HCEC 1CT (cell line): ENCODE results near the gene SH3TC1.
A peak's percentile ranks its signal among the peaks of the same experiment; 100 is the strongest.

ENCODE experiments used
- DNase-seq: peaks from one replicate; pipeline ENCODE4 v3.0.0-alpha.2; 2017

Gene SH3TC1

DNA sequence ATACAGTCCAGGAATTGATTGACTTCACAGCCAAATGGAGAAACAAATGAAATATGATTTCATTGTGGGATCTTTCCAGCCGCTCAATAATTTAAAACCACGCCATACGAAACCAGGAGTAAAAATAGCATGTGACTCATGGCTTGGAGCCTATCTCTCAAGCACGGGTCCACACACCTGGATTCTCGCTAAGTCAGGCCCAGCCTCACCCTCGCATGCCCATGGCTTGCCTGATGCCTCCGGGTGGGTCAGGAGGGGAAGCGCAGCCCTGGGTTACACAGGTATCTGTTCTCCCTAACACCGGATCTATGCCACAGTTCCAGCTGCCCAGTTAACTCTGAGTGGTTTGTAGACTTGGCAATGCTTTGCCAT lies 34.9 kb upstream of the SH3TC1 start:
- DNase-seq = no peak

DNA sequence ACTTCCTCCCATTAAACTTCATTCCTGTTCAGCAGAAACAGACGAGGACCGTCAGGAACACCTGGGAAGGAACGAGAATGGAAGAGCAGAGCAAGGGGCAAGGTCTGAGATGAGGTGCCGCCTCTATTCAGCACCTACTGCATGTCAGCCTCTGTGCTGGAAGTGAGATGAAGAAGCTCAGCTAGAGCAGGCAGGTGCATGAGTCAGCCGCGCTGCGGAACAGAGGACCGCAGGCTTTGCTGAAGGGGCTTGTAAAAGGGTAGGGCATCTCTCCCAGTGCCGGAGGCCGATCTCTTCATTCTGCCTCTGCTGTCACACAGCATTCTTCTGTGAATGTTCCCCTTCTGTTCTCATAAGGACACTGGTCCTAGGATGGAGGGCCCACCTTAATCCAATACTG lies 34.4 kb upstream of the SH3TC1 start:
- DNase-seq = no peak

DNA sequence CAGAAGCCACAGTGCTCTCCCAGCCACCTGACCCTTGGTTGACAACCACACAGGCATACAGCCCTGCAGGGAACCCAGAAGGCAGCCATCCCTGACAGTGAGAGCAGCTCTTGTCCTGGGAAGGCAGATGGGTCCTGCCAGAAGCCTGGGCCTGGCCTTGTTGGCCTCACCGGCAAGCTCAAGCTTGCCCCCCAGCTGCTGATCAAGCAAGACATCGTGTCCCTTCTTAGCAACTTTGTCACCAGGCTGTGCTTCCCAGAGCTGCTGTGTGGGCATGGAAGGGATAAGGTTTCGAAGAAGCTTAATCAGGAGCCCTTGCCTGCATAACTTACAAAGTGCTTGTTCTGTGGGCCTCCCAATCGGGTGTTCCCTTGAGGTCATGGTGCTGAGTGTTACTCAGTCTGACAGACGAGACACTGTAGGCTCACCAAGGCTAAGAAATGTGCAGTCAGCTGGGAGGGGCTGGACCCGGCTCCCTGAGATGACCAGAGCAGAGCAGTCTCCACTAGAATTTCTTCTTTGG lies 33.7 kb upstream of the SH3TC1 start:
- DNase-seq = no peak

DNA sequence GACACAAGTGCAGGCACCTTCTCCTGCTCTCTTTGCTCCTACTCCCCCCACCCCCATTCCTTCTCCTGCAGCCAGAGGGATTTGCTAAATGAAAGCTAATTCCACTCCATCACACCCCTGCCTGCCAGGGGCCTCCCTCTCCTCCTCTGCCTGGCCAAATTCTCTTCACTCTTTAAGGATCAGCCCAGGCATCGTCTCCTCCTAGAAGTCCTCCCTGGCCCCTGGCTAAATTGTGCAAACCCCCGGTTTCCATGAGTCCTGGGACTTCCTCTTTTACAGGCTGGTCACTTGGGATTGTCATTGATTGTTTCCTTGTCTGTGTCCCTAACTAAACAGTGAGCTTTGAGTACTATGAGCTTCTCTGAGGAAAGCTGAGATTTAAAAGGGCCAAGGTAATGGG lies 31.8 kb upstream of the SH3TC1 start:
- DNase-seq = no peak

DNA sequence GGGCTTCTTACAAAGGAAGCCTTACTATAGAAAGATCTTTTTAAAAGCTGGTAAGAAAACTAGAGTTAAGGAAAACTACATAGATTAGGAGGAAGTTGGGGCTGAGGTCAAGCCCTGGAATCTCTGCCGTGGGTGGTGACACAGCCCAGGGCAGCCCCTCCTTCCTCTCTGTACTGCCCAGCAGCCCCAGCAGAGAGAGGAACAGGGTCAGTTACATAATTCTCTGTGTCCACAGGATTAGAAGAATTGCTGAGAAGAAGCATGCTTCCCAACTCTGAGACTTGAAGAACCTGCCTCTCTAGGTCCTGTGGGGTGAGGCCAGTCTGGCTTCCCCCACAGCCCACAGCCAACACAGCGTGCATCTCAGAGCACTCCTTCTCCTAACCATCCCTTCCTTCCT lies 31.3 kb upstream of the SH3TC1 start:
- no peak for DNase-seq

DNA sequence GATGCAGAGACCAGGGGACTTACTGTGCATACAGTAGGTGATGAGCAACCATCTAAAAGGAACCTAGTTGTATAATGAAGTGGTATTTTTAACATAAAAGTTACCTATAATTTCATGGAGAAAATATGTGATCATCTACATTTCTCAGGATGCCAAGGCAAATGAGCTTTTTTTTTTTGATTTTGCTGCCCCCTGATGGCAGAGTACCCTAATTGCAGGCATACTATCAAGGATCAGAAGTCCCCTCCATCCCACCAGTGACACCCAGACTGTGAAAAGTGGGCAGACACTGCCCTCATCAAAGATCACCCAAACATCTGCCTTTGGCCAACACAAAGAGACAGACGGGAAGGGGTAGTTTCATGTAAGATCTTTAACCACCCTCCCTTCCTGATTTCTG lies 30.9 kb upstream of the SH3TC1 start:
- DNase-seq = no peak

DNA sequence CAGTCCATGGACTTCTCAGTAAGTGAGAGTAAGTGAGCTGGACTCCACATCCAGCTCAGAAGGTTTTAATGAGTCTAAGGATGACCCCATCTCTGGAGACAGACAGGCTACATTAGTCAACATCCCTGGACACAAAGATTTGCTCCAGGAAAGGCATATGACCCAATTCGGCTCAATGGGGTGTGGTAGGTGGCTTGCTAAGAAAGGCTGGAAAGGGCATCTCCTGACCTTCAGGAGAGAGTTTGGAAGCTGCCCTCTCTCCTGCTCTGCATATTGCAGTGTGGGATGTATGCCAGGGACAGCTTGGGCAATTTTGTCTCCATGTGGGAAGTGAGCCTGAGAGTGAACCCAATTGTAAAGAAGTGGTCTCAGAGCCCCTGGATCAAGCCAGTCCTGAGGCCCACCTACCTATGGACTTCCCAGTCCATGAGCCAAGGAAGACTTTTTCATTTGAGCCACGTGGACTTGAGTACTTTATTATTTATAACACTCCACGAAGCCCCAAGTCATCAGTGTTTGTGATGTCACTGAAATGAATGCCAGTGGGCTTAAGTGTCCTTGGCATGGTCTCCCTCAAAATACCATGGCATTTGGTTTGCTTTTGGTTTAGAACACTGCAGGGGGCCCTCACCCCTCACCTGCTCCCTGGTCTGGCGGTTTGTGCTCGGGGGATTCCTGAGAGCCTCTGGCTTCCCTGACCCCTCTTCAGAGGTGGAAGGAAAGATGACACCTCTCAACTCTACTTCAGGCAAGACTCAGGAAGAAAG lies 30.1 kb upstream of the SH3TC1 start:
- DNase-seq = no peak

DNA sequence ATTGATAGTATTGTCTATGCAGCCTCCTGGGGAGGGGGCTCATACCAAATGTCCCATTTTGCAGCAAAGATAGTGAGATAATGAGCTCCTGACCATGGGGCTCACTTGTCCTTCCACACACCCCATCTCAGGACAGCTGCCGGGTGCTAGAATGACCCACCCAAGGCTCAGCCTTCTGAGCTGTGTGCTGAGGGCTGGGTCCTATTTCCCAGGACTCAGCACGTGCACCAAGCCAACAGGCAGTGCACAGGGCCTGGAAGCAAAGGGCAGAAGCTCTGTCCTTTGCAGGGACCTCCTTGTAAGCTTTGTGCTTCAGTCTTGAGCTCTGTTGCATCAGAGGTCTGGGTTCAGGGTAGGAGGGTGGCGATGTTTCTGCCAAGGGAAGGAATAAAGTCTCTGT lies 29.3 kb upstream of the SH3TC1 start:
- no peak for DNase-seq

DNA sequence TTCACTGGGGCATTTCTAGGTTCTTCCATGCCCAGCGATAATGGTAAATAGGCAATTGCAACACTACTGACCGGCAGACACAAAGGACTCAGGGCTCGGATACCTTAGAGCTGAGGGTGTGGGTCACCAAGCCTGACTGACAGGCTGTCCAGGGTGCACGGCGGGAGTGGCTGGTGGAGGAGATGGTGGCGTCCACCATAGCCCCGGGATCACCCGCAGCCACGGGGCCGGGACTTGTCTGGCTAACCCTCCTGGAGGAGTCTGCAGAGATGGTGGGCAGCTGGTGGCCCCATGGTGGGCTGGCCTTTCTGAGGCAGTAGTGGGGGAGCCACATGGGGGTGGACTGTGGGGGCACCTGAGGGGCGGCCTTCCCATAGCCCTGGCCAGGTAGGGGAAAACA lies 28.7 kb upstream of the SH3TC1 start:
- no peak for DNase-seq

DNA sequence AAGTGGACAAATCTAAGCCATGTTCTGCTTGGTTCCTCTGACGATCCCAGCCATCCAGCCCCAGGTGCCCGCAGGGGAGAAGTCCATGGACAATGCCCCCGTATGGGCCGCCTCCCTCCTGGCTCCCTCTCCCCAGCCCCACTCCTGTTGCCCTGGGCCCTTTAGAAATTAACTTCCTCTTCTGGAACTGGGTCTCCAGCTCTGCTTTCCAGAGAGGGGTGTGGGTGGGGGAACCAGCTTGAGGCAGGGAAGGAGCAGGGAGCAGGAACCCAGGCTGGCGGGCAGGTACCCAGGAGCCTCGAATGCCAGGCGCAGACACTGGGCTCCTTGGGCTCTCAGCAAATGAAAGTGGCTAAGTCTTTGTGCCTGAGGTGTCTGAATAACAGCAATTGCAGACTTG lies 27.8 kb upstream of the SH3TC1 start:
- DNase-seq = no peak

DNA sequence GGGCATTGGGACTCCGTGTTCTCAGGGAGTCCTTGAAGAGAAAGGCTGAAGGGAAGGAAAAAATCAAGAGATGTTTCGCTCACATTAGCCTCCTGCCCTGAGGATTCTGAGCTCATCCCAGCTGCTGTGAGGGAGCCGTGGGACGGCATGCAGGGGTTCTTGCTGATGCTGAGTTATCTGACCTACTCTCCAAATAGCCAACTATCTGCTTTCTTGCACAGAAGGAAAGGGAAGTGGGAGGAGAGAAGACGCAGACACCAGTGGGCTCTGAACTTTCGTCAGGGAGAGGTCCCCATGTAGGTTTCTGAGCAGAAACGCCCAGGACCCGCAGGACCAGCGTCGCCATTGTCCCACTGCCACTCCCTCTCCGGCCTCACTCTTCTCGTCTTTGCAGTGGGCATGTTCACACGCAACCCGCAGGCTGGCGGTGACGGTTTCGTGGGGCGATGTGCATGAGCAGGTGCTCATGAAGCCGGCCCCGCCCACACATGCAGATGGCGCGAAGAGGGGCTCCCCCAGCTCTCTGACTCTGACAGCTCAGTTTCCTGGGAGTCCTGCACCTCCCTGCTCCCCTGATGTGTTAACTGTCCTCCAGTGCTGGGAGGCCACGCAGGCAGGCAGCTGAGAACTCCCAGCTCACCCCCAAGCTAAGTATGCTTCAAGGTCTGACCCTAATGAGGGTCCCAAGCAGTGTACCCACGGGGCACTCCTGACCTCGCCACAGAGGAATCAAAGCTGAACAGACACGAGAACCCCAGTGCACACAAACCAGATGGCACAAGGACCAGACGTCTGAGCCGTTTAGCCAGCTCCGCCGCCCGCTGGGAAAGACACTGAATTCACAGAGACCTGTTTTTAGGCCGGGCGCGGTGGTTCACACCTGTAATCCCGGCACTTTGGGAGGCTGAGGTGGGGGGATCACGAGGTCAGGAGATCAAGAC lies 26.8 kb upstream of the SH3TC1 start:
- no peak for DNase-seq

DNA sequence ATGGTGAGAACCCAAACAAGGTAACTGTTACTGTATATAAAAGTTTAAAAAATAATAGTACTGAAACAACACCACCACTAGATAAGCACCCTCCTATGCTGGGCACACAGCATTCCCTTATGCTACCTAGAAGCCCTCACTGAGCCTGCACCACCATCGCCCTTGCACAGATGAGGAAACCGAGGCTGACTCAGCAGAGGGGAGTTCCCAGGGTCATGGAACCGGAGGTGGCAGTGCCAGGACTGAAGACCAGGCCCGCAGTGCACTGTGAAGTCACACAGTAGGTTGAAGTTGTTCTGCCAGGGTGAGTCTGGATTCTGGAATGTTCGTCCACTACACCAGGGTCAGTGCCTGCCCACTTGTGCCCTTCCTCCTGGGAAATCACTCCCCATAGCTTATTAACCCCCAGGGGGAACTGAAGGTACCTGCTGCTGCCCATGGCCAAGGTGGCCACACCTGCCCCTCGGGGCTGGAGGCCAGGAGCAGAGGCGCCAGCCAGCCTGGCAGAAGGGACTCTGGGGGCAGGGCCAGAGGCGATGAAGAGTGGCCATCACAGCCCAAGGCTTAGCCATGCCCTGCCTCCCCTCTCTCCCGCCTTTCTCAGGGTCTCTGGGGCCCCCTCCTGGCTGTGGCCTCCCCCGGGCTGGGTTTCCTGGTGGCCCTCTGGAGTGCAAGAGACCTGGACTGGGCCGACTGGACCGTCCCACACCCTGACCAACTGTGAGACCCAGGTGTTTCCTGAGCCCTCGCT lies 25.4 kb upstream of the SH3TC1 start:
- DNase-seq = no peak

DNA sequence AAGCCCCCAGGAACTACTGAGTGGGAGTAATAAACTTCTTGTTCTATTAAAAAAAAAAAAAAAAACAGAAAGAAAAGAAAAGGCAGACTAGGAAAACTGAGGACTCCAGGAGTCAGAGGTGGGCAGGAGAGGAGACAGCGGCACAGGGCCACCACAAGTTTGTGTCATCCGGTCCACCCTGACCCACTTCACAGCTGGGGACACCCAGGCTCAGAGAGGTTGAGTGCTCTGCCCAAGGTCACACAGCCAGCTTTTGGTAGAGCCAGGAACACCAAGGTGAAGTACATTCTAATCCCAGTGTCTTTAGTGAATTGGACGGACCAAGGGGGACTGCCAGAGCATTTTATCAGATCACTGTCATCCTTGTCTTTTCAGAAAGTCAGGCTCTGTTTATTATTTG lies 24.1 kb upstream of the SH3TC1 start:
- no peak for DNase-seq

DNA sequence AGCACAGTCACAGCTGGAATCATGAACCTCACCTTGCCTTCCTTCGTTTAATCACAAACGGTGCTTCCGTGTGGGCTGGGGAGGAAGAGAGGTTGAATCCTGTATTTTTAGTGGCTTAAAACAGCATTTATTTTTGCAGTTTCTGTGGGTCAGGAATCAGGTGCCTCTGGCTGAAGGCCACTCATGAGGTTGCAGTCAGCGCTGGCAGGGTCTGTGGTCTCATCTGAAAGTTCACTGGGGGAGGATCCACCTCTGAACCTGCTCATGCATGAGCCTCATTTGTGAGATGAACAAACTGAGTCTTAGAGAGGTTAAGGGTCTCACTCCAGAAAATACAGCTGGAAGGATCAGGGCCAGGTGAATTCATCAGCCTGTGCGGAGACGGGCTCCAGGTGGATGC lies 23.4 kb upstream of the SH3TC1 start:
- no peak for DNase-seq

DNA sequence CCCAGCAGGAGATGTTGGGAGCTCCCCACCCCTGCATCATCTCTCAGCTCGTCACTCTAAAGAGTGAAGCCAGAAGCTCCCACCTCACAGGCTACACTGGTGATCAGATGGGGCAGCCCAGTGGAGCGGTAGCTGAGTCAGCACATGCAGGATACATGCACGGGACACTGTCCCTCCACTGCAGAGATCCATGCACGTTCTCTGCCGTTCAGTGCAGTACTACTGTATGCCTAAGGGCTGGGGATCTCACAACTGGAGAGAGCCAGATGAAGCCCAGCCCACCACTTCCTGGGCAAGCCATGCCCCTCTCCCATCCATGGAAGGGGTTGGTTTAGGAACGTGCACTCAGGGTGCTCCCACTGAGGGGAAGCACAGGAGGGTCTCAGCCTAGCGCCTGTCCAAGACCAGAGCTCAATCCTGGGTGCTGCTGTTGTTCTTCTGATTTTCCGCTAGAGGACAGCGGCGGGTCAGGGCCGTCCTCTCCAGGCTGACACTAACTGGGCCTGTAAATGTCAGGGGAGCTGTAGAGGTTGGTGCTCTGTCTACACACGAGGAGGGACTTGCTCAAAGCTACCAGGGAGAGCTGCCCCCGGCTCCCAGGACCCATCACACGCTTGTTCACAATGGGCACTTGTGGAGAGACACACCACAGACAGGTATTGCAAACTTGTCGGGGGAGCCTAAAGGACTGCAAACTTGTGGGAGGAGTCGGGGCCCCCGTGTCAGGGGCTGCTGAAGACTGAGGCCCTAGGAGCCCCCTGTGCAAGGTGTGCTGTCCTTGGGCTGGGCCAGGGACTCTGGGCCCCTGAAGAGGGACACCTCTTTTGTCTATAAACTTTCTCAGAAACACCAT lies 22.3 kb upstream of the SH3TC1 start:
- peak; percentile 45 for DNase-seq

DNA sequence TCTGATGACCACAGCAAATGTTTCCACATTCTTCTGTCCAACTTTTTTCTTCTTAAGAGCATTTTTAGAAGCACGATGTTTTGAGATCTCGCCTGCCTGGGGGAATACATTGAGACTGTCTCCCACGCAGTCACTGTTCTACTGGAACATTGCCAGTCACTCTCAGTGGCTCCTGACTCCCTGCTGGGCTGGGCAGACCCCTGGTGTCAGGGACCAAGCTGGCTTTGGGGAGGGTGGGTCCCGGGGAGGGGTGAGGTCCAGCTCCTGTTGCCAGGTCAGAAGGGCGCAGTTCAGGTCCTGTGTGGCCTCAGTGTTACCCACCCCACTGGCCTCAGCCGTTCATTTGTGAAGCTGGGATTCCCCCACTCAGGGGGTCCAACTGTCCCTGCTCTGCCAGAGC lies 21.5 kb upstream of the SH3TC1 start:
- no peak for DNase-seq

DNA sequence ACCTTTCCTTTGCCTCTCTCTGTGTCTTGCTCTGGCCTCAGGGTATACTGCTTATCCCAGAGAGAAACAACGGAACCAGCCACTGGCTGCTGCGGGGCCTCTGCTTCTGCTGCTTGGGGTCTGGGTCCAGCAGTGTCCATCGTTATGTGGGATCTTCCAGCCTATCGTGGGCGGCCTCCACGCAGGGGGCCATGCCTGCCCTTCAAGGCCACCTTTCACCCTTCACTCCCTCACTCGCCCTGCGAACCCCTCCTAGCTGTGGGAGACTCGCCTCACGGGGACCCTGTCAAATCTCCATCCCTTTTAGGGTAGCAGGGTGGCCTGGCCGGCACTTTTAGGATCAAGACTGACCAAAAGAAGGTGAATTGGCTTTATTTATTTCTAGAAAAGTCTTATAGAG lies 21.1 kb upstream of the SH3TC1 start:
- DNase-seq = no peak

DNA sequence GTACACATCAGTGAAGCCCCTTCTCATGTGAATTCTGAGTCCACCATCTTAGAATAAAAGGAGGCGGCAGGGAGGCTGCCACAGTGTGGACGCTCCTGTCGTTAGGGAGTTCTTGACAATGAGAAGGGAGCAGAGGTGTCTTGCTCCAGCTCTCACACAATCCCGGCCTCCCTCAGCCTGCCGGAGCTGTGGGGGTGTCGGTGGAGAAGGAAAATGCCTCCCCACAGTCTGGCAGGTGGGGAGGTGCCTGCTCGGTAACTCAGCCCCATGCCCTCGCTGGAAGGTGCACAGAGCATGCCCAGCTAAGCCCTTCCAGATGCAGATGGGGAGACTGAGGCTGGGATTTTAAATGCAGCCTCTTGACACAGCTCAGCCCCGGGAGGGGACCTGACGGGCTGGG lies 20.0 kb upstream of the SH3TC1 start:
- no peak for DNase-seq

DNA sequence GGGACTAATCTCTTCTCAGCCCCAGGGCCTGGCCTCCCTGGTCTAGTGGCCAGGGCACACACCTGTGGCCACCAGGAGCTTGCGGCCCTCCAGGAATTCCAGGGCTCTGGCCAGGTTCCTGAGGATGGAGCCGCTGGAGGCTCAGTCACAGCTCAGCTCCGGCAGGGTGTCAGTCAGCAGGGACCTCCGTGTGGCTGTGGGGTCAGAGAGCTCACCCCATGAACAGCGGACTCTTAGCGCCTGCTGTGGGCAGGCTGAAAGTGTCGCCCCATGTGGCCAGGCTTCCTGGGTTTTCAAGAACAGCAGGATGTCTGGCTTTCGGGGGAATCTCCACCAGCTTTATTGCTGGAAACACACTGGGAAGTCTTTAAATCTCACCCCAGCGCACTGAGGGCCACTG lies 19.3 kb upstream of the SH3TC1 start:
- DNase-seq = no peak

DNA sequence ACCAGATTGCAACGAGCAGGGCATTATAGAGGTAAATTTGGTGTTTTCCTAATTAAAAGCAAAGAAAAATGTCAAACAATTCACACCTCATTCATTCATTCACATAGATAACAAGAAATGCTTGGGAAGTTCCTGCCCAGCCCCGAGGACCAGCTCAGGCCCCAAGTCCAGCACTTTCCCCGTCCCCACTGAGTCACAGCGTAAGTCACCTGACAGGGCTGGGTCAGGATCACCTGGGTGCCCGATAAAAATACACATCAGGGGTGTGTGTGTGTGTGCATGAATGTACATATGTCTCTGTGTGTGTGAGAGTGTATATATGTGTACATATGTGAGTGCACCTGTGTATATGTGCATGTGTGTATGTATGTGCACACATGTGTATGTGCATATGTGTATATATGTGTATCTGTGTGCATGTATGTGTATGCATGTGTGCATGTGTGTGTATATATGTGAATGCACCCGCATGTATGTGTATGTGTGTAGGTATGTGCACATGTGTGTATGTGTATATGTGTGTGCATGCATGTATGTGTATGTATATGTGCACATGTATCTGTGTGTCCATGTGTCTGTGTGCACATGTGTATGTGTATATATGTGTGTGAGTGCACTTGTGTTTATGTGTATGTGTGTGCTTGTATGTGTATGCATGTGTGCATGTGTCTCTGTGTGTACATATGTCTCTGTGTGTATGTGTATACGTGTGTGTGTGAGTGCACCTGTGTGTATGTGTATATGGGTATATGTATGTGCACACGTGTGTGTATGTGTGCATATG lies 18.6 kb upstream of the SH3TC1 start:
- no peak for DNase-seq

DNA sequence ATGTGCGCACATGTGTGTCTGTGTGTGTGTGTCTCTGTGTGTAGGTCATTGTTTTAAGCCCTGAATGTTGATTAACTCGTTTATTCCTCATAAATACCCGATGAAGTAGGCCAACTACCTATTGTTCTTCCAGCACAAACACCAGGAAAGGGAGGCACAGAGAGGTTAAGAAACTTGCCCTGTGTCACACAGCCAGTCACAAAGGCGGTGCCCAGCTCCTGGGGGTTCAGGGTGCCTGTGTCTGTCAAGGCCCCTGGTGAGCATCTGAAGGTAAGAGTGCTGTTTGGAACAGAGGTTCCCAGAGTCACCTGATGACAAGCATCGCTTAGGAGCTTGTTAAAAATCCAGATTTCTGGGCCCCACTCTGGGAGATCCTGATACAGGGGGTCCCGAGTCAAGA lies 18.0 kb upstream of the SH3TC1 start:
- DNase-seq = no peak

DNA sequence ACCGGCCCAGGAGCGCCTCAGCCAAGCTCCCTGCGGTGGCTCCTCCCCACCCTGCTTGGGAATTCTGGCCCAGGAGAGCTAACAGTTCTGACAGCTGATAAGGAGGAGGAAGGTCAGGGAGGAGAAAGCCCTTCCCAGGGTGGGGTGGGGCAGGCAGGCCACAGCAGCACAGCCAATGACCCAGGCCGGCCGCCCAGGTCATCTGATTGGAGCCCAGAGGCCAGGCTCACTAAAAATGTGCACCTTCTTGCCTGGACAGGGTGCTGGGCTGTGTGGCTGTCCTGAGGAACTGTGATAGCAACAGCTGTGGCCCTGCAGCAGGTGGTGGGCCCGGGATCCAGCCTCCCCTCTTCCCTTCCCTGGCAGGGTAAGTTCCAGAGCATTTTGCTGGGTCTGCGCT lies 17.2 kb upstream of the SH3TC1 start:
- no peak for DNase-seq
